IgD-negative memory B cell (primary cell): ENCODE measurements around the gene OR11H6. TPM values are rescaled to one million over a fixed set of nuclear protein-coding genes. Genes with fewer than 3 reads are reported as not detected.
"Not testable (repeated sequence)": the region's sequence is repeated elsewhere in the genome, so short reads cannot be mapped to it uniquely, and the experiment has no call there.

ENCODE experiments used
- H3K27ac Mint-ChIP-seq, 3 donors: one replicate each; pipeline ENCODE4 v1.8.0; 2020 to 2022; ENCODE audit warnings: mild to moderate bottlenecking in 3 of 3, mixed read lengths in 3 of 3, moderate library complexity in 1 of 3
- H3K27me3 Mint-ChIP-seq: one replicate; pipeline ENCODE4 v1.8.0; 2021; ENCODE audit warnings: mixed read lengths
- H3K36me3 Mint-ChIP-seq: one replicate; pipeline ENCODE4 v1.8.0; 2020; ENCODE audit warnings: mild to moderate bottlenecking, mixed read lengths
- H3K4me1 Mint-ChIP-seq, 3 donors: one replicate each; pipeline ENCODE4 v1.8.0; 2020 to 2022; ENCODE audit warnings: mixed read lengths in 3 of 3, mild to moderate bottlenecking in 1 of 3
- H3K4me3 Mint-ChIP-seq, 4 donors: one replicate each; pipeline ENCODE4 v1.8.0; 2020 to 2022; ENCODE audit warnings: mild to moderate bottlenecking in 4 of 4, mixed read lengths in 4 of 4, moderate library complexity in 3 of 4
- H3K9me3 Mint-ChIP-seq, 3 donors: one replicate each; pipeline ENCODE4 v1.8.0; 2020 to 2021; ENCODE audit warnings: mixed read lengths in 3 of 3, mild to moderate bottlenecking in 1 of 3
- polyA plus RNA-seq: library from polyadenylated mRNA; unstranded; fragments of 300-500 nt; fragmentation: Illumina TruSeq; gene quantifications from one replicate; pipeline ENCODE4 v1.2.3, GENCODE V29; 2021

OR11H6 gene
- polyA plus RNA-seq, result not detected

GRCh38 chr14:20223410-20223809, at the start of gene OR11H6:
OR11H6 (plus strand) TSS chr14:20223710; CDS start chr14:20223710, 0 bp downstream.
- Mint-ChIP-seq H3K36me3 (no peaks in the 10 kb centered on the region), H3K27ac (no peak within 1 kb of the TSS), H3K9me3 (no peaks in the 10 kb centered on the region), H3K4me3 (no peak within 1 kb of the TSS), H3K4me1 (no peaks in the 10 kb centered on the region), H3K27me3 (peaks cover 8% of the 10 kb centered on the region)

GRCh38 chr14:20174205-20174604, 49.3 kb upstream of the OR11H6 start:
- not testable (repeated sequence) for H3K9me3 Mint-ChIP-seq, H3K4me1 Mint-ChIP-seq, H3K36me3 Mint-ChIP-seq, H3K27ac Mint-ChIP-seq, H3K4me3 Mint-ChIP-seq, H3K27me3 Mint-ChIP-seq

- H3K4me1 Mint-ChIP-seq, result peaks cover 0 to 7% (median 0%) of the 10 kb centered on the region in 3 donors
- peaks cover 0 to 3% (median 2%) of the 10 kb centered on the region in 3 donors for H3K9me3 Mint-ChIP-seq
- peaks cover 1% of the 10 kb centered on the region for H3K27me3 Mint-ChIP-seq
- H3K27ac Mint-ChIP-seq, result no peak overlapping the region
- H3K4me3 Mint-ChIP-seq, result no peak overlapping the region
- peaks cover 2% of the 10 kb centered on the region for H3K36me3 Mint-ChIP-seq
These were observed 47.2 kb upstream of the OR11H6 start for GRCh38 chr14:20176330-20176729.

GRCh38 chr14:20177433-20177974, 46.0 kb upstream of the OR11H6 start:
- H3K9me3 Mint-ChIP-seq, result peaks cover 0 to 3% (median 2%) of the 10 kb centered on the region in 3 donors
- H3K4me1 Mint-ChIP-seq, result peaks cover 0 to 7% (median 0%) of the 10 kb centered on the region in 3 donors
- no peak overlapping the region for H3K27ac Mint-ChIP-seq

GRCh38 chr14:20179218-20179617, 44.3 kb upstream of the OR11H6 start:
- Mint-ChIP-seq H3K9me3 (peaks cover 0 to 3% (median 2%) of the 10 kb centered on the region in 3 donors), H3K4me1 (peaks cover 0 to 7% (median 0%) of the 10 kb centered on the region in 3 donors), H3K27ac (no peak overlapping the region), H3K36me3 (peaks cover 3% of the 10 kb centered on the region), H3K27me3 (no peaks in the 10 kb centered on the region), H3K4me3 (no peak overlapping the region)

More at GRCh38 chr14:20177433-20177974, 46.0 kb upstream of the OR11H6 start:
- peaks cover 1% of the 10 kb centered on the region for H3K27me3 Mint-ChIP-seq
- peaks cover 3% of the 10 kb centered on the region for H3K36me3 Mint-ChIP-seq
- no peak overlapping the region for H3K4me3 Mint-ChIP-seq

- Mint-ChIP-seq H3K9me3 (peaks cover 0 to 3% (median 2%) of the 10 kb centered on the region in 3 donors), H3K27ac (no peak overlapping the region), H3K4me3 (no peak overlapping the region), H3K36me3 (peaks cover 3% of the 10 kb centered on the region), H3K27me3 (no peaks in the 10 kb centered on the region), H3K4me1 (peaks cover 0 to 7% (median 0%) of the 10 kb centered on the region in 3 donors)
These were observed 43.6 kb upstream of the OR11H6 start for GRCh38 chr14:20179880-20180279.

- H3K4me3 Mint-ChIP-seq, result no peak overlapping the region
- H3K27ac Mint-ChIP-seq, result no peak overlapping the region
- H3K36me3 Mint-ChIP-seq, result peaks cover 3% of the 10 kb centered on the region
- H3K27me3 Mint-ChIP-seq, result no peaks in the 10 kb centered on the region
- H3K9me3 Mint-ChIP-seq, result peaks cover 0 to 4% (median 2%) of the 10 kb centered on the region in 3 donors
- peaks cover 0 to 7% (median 0%) of the 10 kb centered on the region in 3 donors for H3K4me1 Mint-ChIP-seq
These were observed 43.0 kb upstream of the OR11H6 start for GRCh38 chr14:20180486-20180885.

- Mint-ChIP-seq H3K27me3 (peaks cover 7% of the 10 kb centered on the region), H3K9me3 (peaks cover 0 to 3% (median 1%) of the 10 kb centered on the region in 3 donors), H3K36me3 (peaks cover 3% of the 10 kb centered on the region), H3K4me3 (no peak overlapping the region), H3K4me1 (peaks cover 0 to 6% (median 2%) of the 10 kb centered on the region in 3 donors), H3K27ac (no peak overlapping the region)
These were observed 39.3 kb upstream of the OR11H6 start for GRCh38 chr14:20184181-20184580.

GRCh38 chr14:20190596-20190995, 32.9 kb upstream of the OR11H6 start, which contains the start of gene OR11G2:
OR11G2 (plus strand) TSS chr14:20190896; CDS start chr14:20197438, 6,542 bp downstream.
- Mint-ChIP-seq H3K9me3 (peaks cover 0 to under 1% (median 0%) of the 10 kb centered on the region in 3 donors), H3K27me3 (peaks cover 7% of the 10 kb centered on the region), H3K36me3 (no peaks in the 10 kb centered on the region), H3K27ac (no peak within 1 kb of the TSS), H3K4me1 (peaks cover 0 to 2% (median 1%) of the 10 kb centered on the region in 3 donors), H3K4me3 (no peak within 1 kb of the TSS)

- H3K27me3 Mint-ChIP-seq, result peaks cover 5% of the 10 kb centered on the region
- H3K4me3 Mint-ChIP-seq, result no peak overlapping the region
- no peaks in the 10 kb centered on the region for H3K36me3 Mint-ChIP-seq
- H3K9me3 Mint-ChIP-seq, result no peaks in the 10 kb centered on the region
- H3K27ac Mint-ChIP-seq, result no peak overlapping the region
- H3K4me1 Mint-ChIP-seq, result peaks cover 0 to 2% (median 1%) of the 10 kb centered on the region in 3 donors
These were observed 32.1 kb upstream of the OR11H6 start for GRCh38 chr14:20191396-20191795.

- H3K27me3 Mint-ChIP-seq, result no peaks in the 10 kb centered on the region
- H3K36me3 Mint-ChIP-seq, result no peaks in the 10 kb centered on the region
- H3K4me3 Mint-ChIP-seq, result no peak overlapping the region
- peaks cover 0 to 1% (median 0%) of the 10 kb centered on the region in 3 donors for H3K4me1 Mint-ChIP-seq
- no peak overlapping the region for H3K27ac Mint-ChIP-seq
- no peaks in the 10 kb centered on the region for H3K9me3 Mint-ChIP-seq
These were observed 29.4 kb upstream of the OR11H6 start for GRCh38 chr14:20194101-20194500.

GRCh38 chr14:20195170-20195569, 28.3 kb upstream of the OR11H6 start:
- not testable (repeated sequence) for H3K9me3 Mint-ChIP-seq, H3K27ac Mint-ChIP-seq, H3K27me3 Mint-ChIP-seq, H3K4me1 Mint-ChIP-seq, H3K4me3 Mint-ChIP-seq, H3K36me3 Mint-ChIP-seq

GRCh38 chr14:20195911-20196310, 27.6 kb upstream of the OR11H6 start:
- Mint-ChIP-seq H3K27ac (no peak overlapping the region), H3K4me1 (no peaks in the 10 kb centered on the region), H3K4me3 (no peak overlapping the region), H3K9me3 (no peaks in the 10 kb centered on the region), H3K36me3 (no peaks in the 10 kb centered on the region), H3K27me3 (no peaks in the 10 kb centered on the region)

- no peaks in the 10 kb centered on the region for H3K36me3 Mint-ChIP-seq
- H3K27ac Mint-ChIP-seq, result peak overlapping the region in 1 of 3 donors; percentile 32
These were observed 26.1 kb upstream of the OR11H6 start for GRCh38 chr14:20197459-20197858.

GRCh38 chr14:20198991-20199390, 24.5 kb upstream of the OR11H6 start:
- H3K4me3 Mint-ChIP-seq, result no peak overlapping the region
- H3K27ac Mint-ChIP-seq, result no peak overlapping the region
- no peaks in the 10 kb centered on the region for H3K4me1 Mint-ChIP-seq
- H3K27me3 Mint-ChIP-seq, result no peaks in the 10 kb centered on the region
- no peaks in the 10 kb centered on the region for H3K36me3 Mint-ChIP-seq
- H3K9me3 Mint-ChIP-seq, result no peaks in the 10 kb centered on the region

More at GRCh38 chr14:20197459-20197858, 26.1 kb upstream of the OR11H6 start:
- Mint-ChIP-seq H3K4me3 (no peak overlapping the region), H3K4me1 (no peaks in the 10 kb centered on the region), H3K9me3 (no peaks in the 10 kb centered on the region), H3K27me3 (no peaks in the 10 kb centered on the region)

- no peaks in the 10 kb centered on the region for H3K4me1 Mint-ChIP-seq
- peaks cover 0 to 2% (median 0%) of the 10 kb centered on the region in 3 donors for H3K9me3 Mint-ChIP-seq
- H3K36me3 Mint-ChIP-seq, result no peaks in the 10 kb centered on the region
- peaks cover 10% of the 10 kb centered on the region for H3K27me3 Mint-ChIP-seq
- no peak overlapping the region for H3K27ac Mint-ChIP-seq
- H3K4me3 Mint-ChIP-seq, result no peak overlapping the region
These were observed 18.8 kb upstream of the OR11H6 start for GRCh38 chr14:20204721-20205120.
